GM12878 (cell line): ENCODE results near the gene PAF1. TPM values are rescaled to one million over a fixed set of nuclear protein-coding genes. Genes with fewer than 3 reads are reported as not detected.

ENCODE experiments used
- ATF7 ChIP-seq: fragments of 450-650 bp; IDR thresholded peaks from 2 replicates; pipeline ENCODE4 v1.6.1; 2016; ENCODE audit warnings: low read depth, mild to moderate bottlenecking
- CBX3 ChIP-seq: fragments of 200-600 bp; sonication (generic); IDR thresholded peaks from 2 replicates; pipeline ENCODE4 v1.6.1; 2016; ENCODE audit warnings: low read depth, borderline replicate concordance
- CHD1 ChIP-seq: IDR thresholded peaks from 2 replicates; pipeline ENCODE4 v1.6.1; 2012; ENCODE audit warnings: low read depth, low read length, improper control_type of control experiment
- MTA3 ChIP-seq: IDR thresholded peaks from 2 replicates; pipeline ENCODE4 v1.6.1; 2012; ENCODE audit warnings: low read length, inconsistent platforms, borderline replicate concordance
- MXI1 ChIP-seq: fragments of 150-350 bp; IDR thresholded peaks from 2 replicates; pipeline ENCODE4 v1.6.1; 2011; ENCODE audit warnings: low read depth, mild to moderate bottlenecking, inconsistent platforms, low read length, improper control_type of control experiment
- MYB ChIP-seq: fragments of 150-350 bp; IDR thresholded peaks from 2 replicates; pipeline ENCODE4 v1.6.1; 2014; ENCODE audit warnings: mild to moderate bottlenecking, low read depth, low read length, borderline replicate concordance
- NR2C1 ChIP-seq: fragments of 450-650 bp; IDR thresholded peaks from 2 replicates; pipeline ENCODE4 v1.6.1; 2017; ENCODE audit warnings: antibody characterized with exemption, mild to moderate bottlenecking, moderate library complexity
- NR2C2 ChIP-seq: IDR thresholded peaks from 2 replicates; pipeline ENCODE4 v1.6.1; 2011; ENCODE audit warnings: borderline replicate concordance, low read depth; ENCODE audit not compliant: control insufficient read depth, insufficient read length
- PAX5 ChIP-seq: IDR thresholded peaks from 2 replicates; pipeline ENCODE4 v1.6.1; 2011; ENCODE audit warnings: low read depth, low read length, borderline replicate concordance
- PAX8 ChIP-seq: fragments of 450-650 bp; IDR thresholded peaks from 2 replicates; pipeline ENCODE4 v1.6.1; 2017; ENCODE audit warnings: mild to moderate bottlenecking, moderate library complexity
- SMAD1 ChIP-seq: fragments of 450-650 bp; IDR thresholded peaks from 2 replicates; pipeline ENCODE4 v1.6.1; 2018; ENCODE audit warnings: mild to moderate bottlenecking, low read depth; ENCODE audit not compliant: partially characterized antibody
- SUZ12 ChIP-seq: fragments of 200-600 bp; sonication (generic); IDR thresholded peaks from one replicate; pipeline ENCODE4 v1.6.1; 2018; ENCODE audit warnings: antibody characterized with exemption, mild to moderate bottlenecking; ENCODE audit not compliant: unreplicated experiment
- TCF12 ChIP-seq: IDR thresholded peaks from 2 replicates; pipeline ENCODE4 v1.6.1; 2011; ENCODE audit warnings: low read depth, mild to moderate bottlenecking, low read length
- YY1 ChIP-seq: IDR thresholded peaks from 2 replicates; pipeline ENCODE4 v1.6.1; 2011; ENCODE audit warnings: low read depth, mild to moderate bottlenecking, low read length
- polyA plus RNA-seq, 11 experiments: library from polyadenylated mRNA; depleted of rRNA in 4 of 11; unstranded in 6 of 11; stranded (reverse) in 5 of 11; fragments of >200 nt; fragmentation: Nextera tagmentation in 4 of 11; fragmentation: Illumina TruSeq in 1 of 11; extraction: Ambion mirVana in 4 of 11; extraction: Trizol in 1 of 11; gene quantifications; 1 replicate in 1 of 11; 2 replicates in 10 of 11; pipeline versions ENCODE4 v1.2.1 to v1.2.3, GENCODE V29; 2011 to 2016; ENCODE audit warnings: inconsistent platforms in 2 of 11, missing spikeins in 2 of 11, low read depth in 1 of 11
- total RNA-seq, 4 experiments: library from RNA; depleted of rRNA in 3 of 4; stranded (reverse); fragments of >200 nt in 3 of 4; fragmentation: Illumina TruSeq in 1 of 4; extraction: Trizol in 1 of 4; gene quantifications; 2 replicates each; pipeline versions ENCODE4 v1.2.1 to v1.2.3, GENCODE V29; 2013 to 2021
- TF ChIP-seq, protein P1 (sequence below): fragments of 450-650 bp; IDR thresholded peaks from 2 replicates; pipeline ENCODE4 v1.6.1; 2017; ENCODE audit warnings: low read depth, mild to moderate bottlenecking, moderate library complexity
- TF ChIP-seq, protein P2 (sequence below): IDR thresholded peaks from 2 replicates; pipeline ENCODE4 v1.6.1; 2012; ENCODE audit warnings: low read depth, low read length, improper control_type of control experiment
- TF ChIP-seq, protein P3 (sequence below): fragments of 150-350 bp; IDR thresholded peaks from 2 replicates; pipeline ENCODE4 v1.6.1; 2014; ENCODE audit warnings: mild to moderate bottlenecking, low read depth, low read length
- TF ChIP-seq, protein P4 (sequence below): IDR thresholded peaks from 2 replicates; pipeline ENCODE4 v1.6.1; 2012; ENCODE audit warnings: low read depth, low read length, improper control_type of control experiment
- TF ChIP-seq, protein P5 (sequence below): IDR thresholded peaks from 2 replicates; pipeline ENCODE4 v1.6.1; 2011; ENCODE audit warnings: low read depth, low read length, improper control_type of control experiment, borderline replicate concordance
- TF ChIP-seq, protein P6 (sequence below): fragments of 450-650 bp; IDR thresholded peaks from 2 replicates; pipeline ENCODE4 v1.6.1; 2017; ENCODE audit warnings: mild to moderate bottlenecking, low read depth, inconsistent platforms; ENCODE audit not compliant: poor library complexity, severe bottlenecking

The PAF1 gene
- total and polyA plus RNA-seq, 10 of the 15 experiments (the other 5 are each of a cell fraction or from before 2014, with no cell fraction given) = 1.7 to 45.8 (median 39.6) TPM

DNA sequence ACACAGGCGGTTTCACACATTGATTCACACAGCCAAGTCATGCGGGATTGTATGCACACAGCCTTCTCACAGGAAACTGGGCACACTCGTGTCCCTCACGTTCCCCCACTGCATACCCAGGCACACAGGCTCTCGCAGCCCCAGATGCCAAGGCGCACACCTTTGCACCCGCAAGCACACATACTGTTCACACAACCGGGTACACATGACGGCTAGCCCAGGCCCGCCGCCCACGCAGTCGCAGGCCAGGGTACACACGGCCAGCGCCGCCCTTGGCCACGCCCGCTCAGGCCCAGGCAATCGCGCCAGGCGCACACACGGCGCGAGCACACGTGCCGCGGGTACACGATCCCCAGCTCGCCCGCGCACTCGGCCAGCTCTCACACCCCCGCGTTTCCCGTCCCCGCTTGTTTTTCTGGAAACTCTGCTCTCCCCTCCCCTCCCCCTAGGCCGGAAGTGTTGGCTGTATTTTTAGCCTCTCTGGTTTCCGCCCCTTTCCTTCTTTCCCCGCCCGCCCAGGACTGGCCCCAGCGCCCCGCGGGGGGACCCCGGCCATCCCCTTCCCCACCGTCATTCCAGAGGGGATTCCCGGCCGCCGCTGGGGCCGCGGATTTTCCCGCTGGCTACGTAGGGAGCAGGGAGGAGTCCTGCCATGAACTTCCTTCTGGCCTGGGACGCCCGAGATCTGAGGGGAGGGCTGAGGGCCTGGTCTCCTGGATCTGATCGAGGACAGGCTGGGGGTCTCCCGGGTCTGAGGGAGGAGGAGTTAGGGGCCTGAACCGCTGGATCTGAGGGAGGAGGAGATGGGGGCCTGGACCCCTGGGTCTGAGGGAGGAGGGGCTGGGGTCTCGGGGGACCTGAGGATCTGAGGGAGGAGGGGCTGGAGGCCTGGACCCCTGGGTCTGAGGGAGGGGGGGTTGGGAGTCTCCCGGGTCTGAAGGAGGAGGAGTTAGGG is 11.7 kb upstream of the PAF1 start (continued):
- TF ChIP-seq, protein P1, sequence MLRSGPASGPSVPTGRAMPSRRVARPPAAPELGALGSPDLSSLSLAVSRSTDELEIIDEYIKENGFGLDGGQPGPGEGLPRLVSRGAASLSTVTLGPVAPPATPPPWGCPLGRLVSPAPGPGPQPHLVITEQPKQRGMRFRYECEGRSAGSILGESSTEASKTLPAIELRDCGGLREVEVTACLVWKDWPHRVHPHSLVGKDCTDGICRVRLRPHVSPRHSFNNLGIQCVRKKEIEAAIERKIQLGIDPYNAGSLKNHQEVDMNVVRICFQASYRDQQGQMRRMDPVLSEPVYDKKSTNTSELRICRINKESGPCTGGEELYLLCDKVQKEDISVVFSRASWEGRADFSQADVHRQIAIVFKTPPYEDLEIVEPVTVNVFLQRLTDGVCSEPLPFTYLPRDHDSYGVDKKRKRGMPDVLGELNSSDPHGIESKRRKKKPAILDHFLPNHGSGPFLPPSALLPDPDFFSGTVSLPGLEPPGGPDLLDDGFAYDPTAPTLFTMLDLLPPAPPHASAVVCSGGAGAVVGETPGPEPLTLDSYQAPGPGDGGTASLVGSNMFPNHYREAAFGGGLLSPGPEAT = peak; percentile 40; the same call in 1 of the 2 replicates
- TF ChIP-seq, protein P2, sequence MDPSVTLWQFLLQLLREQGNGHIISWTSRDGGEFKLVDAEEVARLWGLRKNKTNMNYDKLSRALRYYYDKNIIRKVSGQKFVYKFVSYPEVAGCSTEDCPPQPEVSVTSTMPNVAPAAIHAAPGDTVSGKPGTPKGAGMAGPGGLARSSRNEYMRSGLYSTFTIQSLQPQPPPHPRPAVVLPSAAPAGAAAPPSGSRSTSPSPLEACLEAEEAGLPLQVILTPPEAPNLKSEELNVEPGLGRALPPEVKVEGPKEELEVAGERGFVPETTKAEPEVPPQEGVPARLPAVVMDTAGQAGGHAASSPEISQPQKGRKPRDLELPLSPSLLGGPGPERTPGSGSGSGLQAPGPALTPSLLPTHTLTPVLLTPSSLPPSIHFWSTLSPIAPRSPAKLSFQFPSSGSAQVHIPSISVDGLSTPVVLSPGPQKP = peak; percentile 86
- peak; percentile 64; the same call in 1 of the 2 replicates for TF ChIP-seq ATF7
- TF ChIP-seq, protein P3, sequence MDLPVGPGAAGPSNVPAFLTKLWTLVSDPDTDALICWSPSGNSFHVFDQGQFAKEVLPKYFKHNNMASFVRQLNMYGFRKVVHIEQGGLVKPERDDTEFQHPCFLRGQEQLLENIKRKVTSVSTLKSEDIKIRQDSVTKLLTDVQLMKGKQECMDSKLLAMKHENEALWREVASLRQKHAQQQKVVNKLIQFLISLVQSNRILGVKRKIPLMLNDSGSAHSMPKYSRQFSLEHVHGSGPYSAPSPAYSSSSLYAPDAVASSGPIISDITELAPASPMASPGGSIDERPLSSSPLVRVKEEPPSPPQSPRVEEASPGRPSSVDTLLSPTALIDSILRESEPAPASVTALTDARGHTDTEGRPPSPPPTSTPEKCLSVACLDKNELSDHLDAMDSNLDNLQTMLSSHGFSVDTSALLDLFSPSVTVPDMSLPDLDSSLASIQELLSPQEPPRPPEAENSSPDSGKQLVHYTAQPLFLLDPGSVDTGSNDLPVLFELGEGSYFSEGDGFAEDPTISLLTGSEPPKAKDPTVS = no peak
- TF ChIP-seq, protein P4, sequence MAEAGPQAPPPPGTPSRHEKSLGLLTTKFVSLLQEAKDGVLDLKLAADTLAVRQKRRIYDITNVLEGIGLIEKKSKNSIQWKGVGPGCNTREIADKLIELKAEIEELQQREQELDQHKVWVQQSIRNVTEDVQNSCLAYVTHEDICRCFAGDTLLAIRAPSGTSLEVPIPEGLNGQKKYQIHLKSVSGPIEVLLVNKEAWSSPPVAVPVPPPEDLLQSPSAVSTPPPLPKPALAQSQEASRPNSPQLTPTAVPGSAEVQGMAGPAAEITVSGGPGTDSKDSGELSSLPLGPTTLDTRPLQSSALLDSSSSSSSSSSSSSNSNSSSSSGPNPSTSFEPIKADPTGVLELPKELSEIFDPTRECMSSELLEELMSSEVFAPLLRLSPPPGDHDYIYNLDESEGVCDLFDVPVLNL = peak; percentile 8; the same call in 1 of the 2 replicates
- TF ChIP-seq TCF12 = no peak
- TF ChIP-seq NR2C1 = no peak
- no peak for TF ChIP-seq YY1
- peak; percentile 95 for TF ChIP-seq MXI1
- no peak for TF ChIP-seq NR2C2
- TF ChIP-seq, protein P5, sequence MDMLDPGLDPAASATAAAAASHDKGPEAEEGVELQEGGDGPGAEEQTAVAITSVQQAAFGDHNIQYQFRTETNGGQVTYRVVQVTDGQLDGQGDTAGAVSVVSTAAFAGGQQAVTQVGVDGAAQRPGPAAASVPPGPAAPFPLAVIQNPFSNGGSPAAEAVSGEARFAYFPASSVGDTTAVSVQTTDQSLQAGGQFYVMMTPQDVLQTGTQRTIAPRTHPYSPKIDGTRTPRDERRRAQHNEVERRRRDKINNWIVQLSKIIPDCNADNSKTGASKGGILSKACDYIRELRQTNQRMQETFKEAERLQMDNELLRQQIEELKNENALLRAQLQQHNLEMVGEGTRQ = peak; percentile 23
- no peak for TF ChIP-seq SMAD1
- 0 out of 2 replicates have a peak, but pooled peaks have one; percentile 16 for TF ChIP-seq MYB
- no peak for TF ChIP-seq CBX3
- peak; percentile 62; the same call in 1 of the 2 replicates for TF ChIP-seq PAX5
- no peak for TF ChIP-seq SUZ12
- TF ChIP-seq, protein P6, sequence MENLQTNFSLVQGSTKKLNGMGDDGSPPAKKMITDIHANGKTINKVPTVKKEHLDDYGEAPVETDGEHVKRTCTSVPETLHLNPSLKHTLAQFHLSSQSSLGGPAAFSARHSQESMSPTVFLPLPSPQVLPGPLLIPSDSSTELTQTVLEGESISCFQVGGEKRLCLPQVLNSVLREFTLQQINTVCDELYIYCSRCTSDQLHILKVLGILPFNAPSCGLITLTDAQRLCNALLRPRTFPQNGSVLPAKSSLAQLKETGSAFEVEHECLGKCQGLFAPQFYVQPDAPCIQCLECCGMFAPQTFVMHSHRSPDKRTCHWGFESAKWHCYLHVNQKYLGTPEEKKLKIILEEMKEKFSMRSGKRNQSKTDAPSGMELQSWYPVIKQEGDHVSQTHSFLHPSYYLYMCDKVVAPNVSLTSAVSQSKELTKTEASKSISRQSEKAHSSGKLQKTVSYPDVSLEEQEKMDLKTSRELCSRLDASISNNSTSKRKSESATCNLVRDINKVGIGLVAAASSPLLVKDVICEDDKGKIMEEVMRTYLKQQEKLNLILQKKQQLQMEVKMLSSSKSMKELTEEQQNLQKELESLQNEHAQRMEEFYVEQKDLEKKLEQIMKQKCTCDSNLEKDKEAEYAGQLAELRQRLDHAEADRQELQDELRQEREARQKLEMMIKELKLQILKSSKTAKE = no peak
- no peak for TF ChIP-seq MTA3
- TF ChIP-seq PAX8 = peak; percentile 100
- TF ChIP-seq CHD1 = no peak; the same call in 1 of the 2 replicates
